ENCODE results near the gene FOSB. TPM values are rescaled to one million over a fixed set of nuclear protein-coding genes. Genes with fewer than 3 reads are reported as not detected.
A peak's percentile ranks its signal among the peaks of the same experiment; 100 is the strongest.

Gene FOSB
- total RNA-seq, 1 donor from 2014 or later, result 42.8 TPM

DNA sequence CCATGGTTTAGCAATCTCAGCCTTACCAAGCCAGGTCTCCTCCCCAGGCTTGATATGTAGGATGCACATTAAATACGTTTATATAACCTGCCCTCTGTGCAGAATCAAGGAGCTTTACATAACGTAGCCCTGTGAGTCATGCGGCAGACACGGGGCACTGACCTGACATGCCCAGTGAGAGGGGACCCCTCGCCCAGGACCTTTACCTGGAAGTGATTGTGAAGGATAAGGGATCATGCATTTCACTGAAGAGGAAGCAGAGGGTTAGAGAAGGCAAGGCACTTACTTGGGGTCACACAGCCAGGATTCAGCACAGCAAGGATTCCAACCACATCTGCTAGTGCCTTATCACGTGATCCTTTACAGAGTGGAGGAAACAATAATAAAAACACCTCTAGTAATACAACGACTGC lies 18.9 kb upstream of the FOSB start:
- no peaks in the 10 kb centered on the region for H3K27me3 ChIP-seq (ENCODE audit: control insufficient read depth in 3 of 3, insufficient read depth in 3 of 3, low read length in 3 of 3)
- H3K4me1 ChIP-seq (ENCODE audit: control insufficient read depth in 3 of 3, insufficient read depth in 3 of 3, low read length in 3 of 3), result peaks cover 19 to 34% (median 22%) of the 10 kb centered on the region in 3 donors
- H3K9ac ChIP-seq (ENCODE audit: low read depth in 1 of 3, low read length in 3 of 3), result no peak overlapping the region
- no peaks in the 10 kb centered on the region for H3K9me3 ChIP-seq (ENCODE audit: control insufficient read depth in 3 of 3, low read length in 3 of 3)
- no peak overlapping the region for H3K4me3 ChIP-seq (ENCODE audit: low read length in 3 of 3)
- H3K27ac ChIP-seq (ENCODE audit: low read depth, low read length), result no peak overlapping the region
- no peaks in the 10 kb centered on the region for H3K36me3 ChIP-seq (ENCODE audit: control insufficient read depth in 3 of 3, insufficient read depth in 3 of 3, low read length in 3 of 3)

DNA sequence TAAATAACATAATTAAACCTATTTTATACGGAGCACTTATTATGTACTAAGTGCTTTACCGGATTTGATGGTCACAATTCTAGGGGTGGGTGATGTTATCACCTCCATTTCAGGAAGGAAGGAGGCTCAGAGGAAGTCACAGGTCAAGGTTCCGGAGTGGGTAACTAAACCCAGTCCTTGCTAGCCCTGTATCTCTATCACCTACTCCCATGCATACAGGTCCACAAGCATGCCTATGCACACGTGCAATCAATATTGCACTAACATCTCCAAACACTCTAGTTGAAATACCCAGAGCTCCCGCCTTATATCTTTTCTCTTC lies 17.8 kb upstream of the FOSB start:
- no peaks in the 10 kb centered on the region for H3K9me3 ChIP-seq (ENCODE audit: control insufficient read depth in 3 of 3, low read length in 3 of 3)

DNA sequence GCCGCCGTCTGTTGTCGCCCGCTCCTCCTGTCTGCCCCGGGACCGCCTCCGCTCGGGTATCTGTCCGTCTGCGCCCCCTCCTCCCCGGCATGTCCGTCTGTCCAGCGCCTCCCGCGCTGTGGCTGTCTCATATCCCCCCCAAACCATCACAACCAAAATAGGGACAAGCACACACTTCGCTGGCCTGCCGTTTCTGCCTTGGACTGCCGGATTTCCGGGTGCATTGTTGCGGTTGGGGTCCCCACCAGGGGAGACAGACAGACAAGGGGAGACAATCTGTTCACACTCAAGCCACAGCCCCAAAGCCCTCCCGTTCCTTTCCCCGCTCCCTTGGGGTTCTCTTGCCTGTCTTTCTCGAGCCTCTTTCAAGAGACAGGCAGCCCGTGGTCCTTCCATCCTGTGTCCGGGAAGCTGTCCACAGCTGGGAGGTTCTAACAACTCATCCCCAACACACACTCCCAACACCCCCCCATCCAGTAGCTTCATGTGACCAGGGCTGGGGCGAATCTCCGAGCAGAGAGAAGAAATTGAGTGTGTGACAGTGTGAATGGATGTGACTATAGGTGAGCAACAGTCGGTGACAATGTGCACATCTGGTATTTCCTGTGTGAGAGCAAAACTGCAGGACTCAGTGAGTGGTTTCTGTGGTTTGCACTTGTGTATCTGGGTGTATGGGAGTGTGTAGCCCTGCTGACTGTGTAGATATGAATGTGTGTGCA lies 16.5 kb upstream of the FOSB start:
- Histone ChIP-seq H3K4me1 (ENCODE audit: control insufficient read depth in 3 of 3, insufficient read depth in 3 of 3, low read length in 3 of 3) (peaks cover 26 to 46% (median 30%) of the 10 kb centered on the region in 3 donors), H3K27me3 (ENCODE audit: control insufficient read depth in 3 of 3, insufficient read depth in 3 of 3, low read length in 3 of 3) (no peaks in the 10 kb centered on the region), H3K27ac (ENCODE audit: low read depth, low read length) (peak overlapping the region; percentile 81), H3K9me3 (ENCODE audit: control insufficient read depth in 3 of 3, low read length in 3 of 3) (no peaks in the 10 kb centered on the region), H3K36me3 (ENCODE audit: control insufficient read depth in 3 of 3, insufficient read depth in 3 of 3, low read length in 3 of 3) (no peaks in the 10 kb centered on the region), H3K4me3 (ENCODE audit: low read length in 3 of 3) (peak overlapping the region; percentile 75 to 80 (median 75)), H3K9ac (ENCODE audit: low read depth in 1 of 3, low read length in 3 of 3) (peak overlapping the region; percentile 69 to 82 (median 77))

More for the DNA sequence above, 17.8 kb upstream of the FOSB start:
- peaks cover 13 to 35% (median 17%) of the 10 kb centered on the region in 3 donors for H3K4me1 ChIP-seq (ENCODE audit: control insufficient read depth in 3 of 3, insufficient read depth in 3 of 3, low read length in 3 of 3)
- H3K27ac ChIP-seq (ENCODE audit: low read depth, low read length), result peak overlapping the region; percentile 65
- peak overlapping the region; percentile 64 to 73 (median 67) for H3K4me3 ChIP-seq (ENCODE audit: low read length in 3 of 3)
- H3K36me3 ChIP-seq (ENCODE audit: control insufficient read depth in 3 of 3, insufficient read depth in 3 of 3, low read length in 3 of 3), result no peaks in the 10 kb centered on the region
- no peaks in the 10 kb centered on the region for H3K27me3 ChIP-seq (ENCODE audit: control insufficient read depth in 3 of 3, insufficient read depth in 3 of 3, low read length in 3 of 3)
- peak overlapping the region; percentile 54 to 66 (median 61) for H3K9ac ChIP-seq (ENCODE audit: low read depth in 1 of 3, low read length in 3 of 3)

- no peak overlapping the region for H3K4me3 ChIP-seq (ENCODE audit: low read length in 3 of 3)
- no peaks in the 10 kb centered on the region for H3K36me3 ChIP-seq (ENCODE audit: control insufficient read depth in 3 of 3, insufficient read depth in 3 of 3, low read length in 3 of 3)
- H3K27ac ChIP-seq (ENCODE audit: low read depth, low read length), result peak overlapping the region; percentile 81
- no peak overlapping the region for H3K9ac ChIP-seq (ENCODE audit: low read depth in 1 of 3, low read length in 3 of 3)
- H3K9me3 ChIP-seq (ENCODE audit: control insufficient read depth in 3 of 3, low read length in 3 of 3), result no peaks in the 10 kb centered on the region
- no peaks in the 10 kb centered on the region for H3K27me3 ChIP-seq (ENCODE audit: control insufficient read depth in 3 of 3, insufficient read depth in 3 of 3, low read length in 3 of 3)
- peaks cover 29 to 48% (median 32%) of the 10 kb centered on the region in 3 donors for H3K4me1 ChIP-seq (ENCODE audit: control insufficient read depth in 3 of 3, insufficient read depth in 3 of 3, low read length in 3 of 3)
These were observed 15.9 kb upstream of the FOSB start for GRCh38 chr19:45451850-45452387.

- Histone ChIP-seq H3K27me3 (ENCODE audit: control insufficient read depth in 3 of 3, insufficient read depth in 3 of 3, low read length in 3 of 3) (no peaks in the 10 kb centered on the region), H3K4me1 (ENCODE audit: control insufficient read depth in 3 of 3, insufficient read depth in 3 of 3, low read length in 3 of 3) (peaks cover 24 to 38% (median 27%) of the 10 kb centered on the region in 3 donors), H3K36me3 (ENCODE audit: control insufficient read depth in 3 of 3, insufficient read depth in 3 of 3, low read length in 3 of 3) (no peaks in the 10 kb centered on the region), H3K27ac (ENCODE audit: low read depth, low read length) (peak overlapping the region; percentile 94), H3K9me3 (ENCODE audit: control insufficient read depth in 3 of 3, low read length in 3 of 3) (no peaks in the 10 kb centered on the region), H3K4me3 (ENCODE audit: low read length in 3 of 3) (peak overlapping the region in 2 of 3 donors; percentile 51 to 63), H3K9ac (ENCODE audit: low read depth in 1 of 3, low read length in 3 of 3) (peak overlapping the region; percentile 27 to 86 (median 69))
These were observed 11.9 kb upstream of the FOSB start for GRCh38 chr19:45455707-45456499.

- H3K9me3 ChIP-seq (ENCODE audit: control insufficient read depth in 3 of 3, low read length in 3 of 3), result no peaks in the 10 kb centered on the region
- H3K4me1 ChIP-seq (ENCODE audit: control insufficient read depth in 3 of 3, insufficient read depth in 3 of 3, low read length in 3 of 3), result peaks cover 19 to 33% (median 22%) of the 10 kb centered on the region in 3 donors
- no peaks in the 10 kb centered on the region for H3K36me3 ChIP-seq (ENCODE audit: control insufficient read depth in 3 of 3, insufficient read depth in 3 of 3, low read length in 3 of 3)
- peak overlapping the region in 1 of 3 donors; percentile 86 for H3K9ac ChIP-seq (ENCODE audit: low read depth in 1 of 3, low read length in 3 of 3)
- no peaks in the 10 kb centered on the region for H3K27me3 ChIP-seq (ENCODE audit: control insufficient read depth in 3 of 3, insufficient read depth in 3 of 3, low read length in 3 of 3)
- H3K4me3 ChIP-seq (ENCODE audit: low read length in 3 of 3), result peak overlapping the region in 1 of 3 donors; percentile 51
- peak overlapping the region; percentile 94 for H3K27ac ChIP-seq (ENCODE audit: low read depth, low read length)
These were observed 11.3 kb upstream of the FOSB start for GRCh38 chr19:45456500-45456815.

- no peaks in the 10 kb centered on the region for H3K27me3 ChIP-seq (ENCODE audit: control insufficient read depth in 3 of 3, insufficient read depth in 3 of 3, low read length in 3 of 3)
- H3K4me1 ChIP-seq (ENCODE audit: control insufficient read depth in 3 of 3, insufficient read depth in 3 of 3, low read length in 3 of 3), result peaks cover 15 to 30% (median 21%) of the 10 kb centered on the region in 3 donors
- no peak overlapping the region for H3K9ac ChIP-seq (ENCODE audit: low read depth in 1 of 3, low read length in 3 of 3)
- no peak overlapping the region for H3K4me3 ChIP-seq (ENCODE audit: low read length in 3 of 3)
- no peaks in the 10 kb centered on the region for H3K9me3 ChIP-seq (ENCODE audit: control insufficient read depth in 3 of 3, low read length in 3 of 3)
- H3K36me3 ChIP-seq (ENCODE audit: control insufficient read depth in 3 of 3, insufficient read depth in 3 of 3, low read length in 3 of 3), result no peaks in the 10 kb centered on the region
- no peak overlapping the region for H3K27ac ChIP-seq (ENCODE audit: low read depth, low read length)
These were observed 10.0 kb upstream of the FOSB start for GRCh38 chr19:45457776-45458175.

- Histone ChIP-seq H3K36me3 (ENCODE audit: control insufficient read depth in 3 of 3, insufficient read depth in 3 of 3, low read length in 3 of 3) (no peaks in the 10 kb centered on the region), H3K9ac (ENCODE audit: low read depth in 1 of 3, low read length in 3 of 3) (no peak overlapping the region), H3K27ac (ENCODE audit: low read depth, low read length) (no peak overlapping the region), H3K27me3 (ENCODE audit: control insufficient read depth in 3 of 3, insufficient read depth in 3 of 3, low read length in 3 of 3) (no peaks in the 10 kb centered on the region), H3K4me3 (ENCODE audit: low read length in 3 of 3) (no peak overlapping the region), H3K4me1 (ENCODE audit: control insufficient read depth in 3 of 3, insufficient read depth in 3 of 3, low read length in 3 of 3) (peaks cover 6 to 7% (median 6%) of the 10 kb centered on the region in 3 donors), H3K9me3 (ENCODE audit: control insufficient read depth in 3 of 3, low read length in 3 of 3) (no peaks in the 10 kb centered on the region)
These were observed 6.9 kb upstream of the FOSB start for GRCh38 chr19:45460807-45461347.

DNA sequence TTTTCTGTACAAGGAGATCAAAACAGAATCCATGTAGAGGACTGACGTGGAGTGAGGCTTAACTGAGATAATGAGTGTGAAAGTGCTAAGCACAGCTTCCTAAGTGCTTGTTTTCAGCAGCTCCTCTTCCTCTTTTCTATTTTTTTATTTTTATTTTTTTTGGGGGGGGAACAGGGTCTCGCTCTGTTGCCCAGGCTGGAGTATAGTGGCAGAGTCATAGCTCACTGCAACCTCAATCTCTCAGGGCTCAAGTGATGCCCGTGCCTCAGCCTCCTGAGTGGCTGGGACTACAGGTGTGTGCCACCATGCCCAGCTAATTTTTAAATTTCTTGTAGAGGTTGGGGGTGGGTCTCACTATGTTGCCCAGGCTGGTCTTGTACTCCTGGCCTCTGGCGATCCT lies 5.6 kb upstream of the FOSB start:
- Histone ChIP-seq H3K27ac (ENCODE audit: low read depth, low read length) (no peak overlapping the region), H3K36me3 (ENCODE audit: control insufficient read depth in 3 of 3, insufficient read depth in 3 of 3, low read length in 3 of 3) (no peaks in the 10 kb centered on the region), H3K9me3 (ENCODE audit: control insufficient read depth in 3 of 3, low read length in 3 of 3) (no peaks in the 10 kb centered on the region), H3K9ac (ENCODE audit: low read depth in 1 of 3, low read length in 3 of 3) (no peak overlapping the region), H3K4me3 (ENCODE audit: low read length in 3 of 3) (no peak overlapping the region), H3K27me3 (ENCODE audit: control insufficient read depth in 3 of 3, insufficient read depth in 3 of 3, low read length in 3 of 3) (no peaks in the 10 kb centered on the region), H3K4me1 (ENCODE audit: control insufficient read depth in 3 of 3, insufficient read depth in 3 of 3, low read length in 3 of 3) (peaks cover 3% of the 10 kb centered on the region in 3 donors)

GRCh38 chr19:45463241-45463640 lies 4.6 kb upstream of the FOSB start:
- Histone ChIP-seq H3K4me3 (ENCODE audit: low read length in 3 of 3) (no peak overlapping the region), H3K9ac (ENCODE audit: low read depth in 1 of 3, low read length in 3 of 3) (no peak overlapping the region), H3K27me3 (ENCODE audit: control insufficient read depth in 3 of 3, insufficient read depth in 3 of 3, low read length in 3 of 3) (no peaks in the 10 kb centered on the region), H3K9me3 (ENCODE audit: control insufficient read depth in 3 of 3, low read length in 3 of 3) (no peaks in the 10 kb centered on the region), H3K36me3 (ENCODE audit: control insufficient read depth in 3 of 3, insufficient read depth in 3 of 3, low read length in 3 of 3) (no peaks in the 10 kb centered on the region), H3K4me1 (ENCODE audit: control insufficient read depth in 3 of 3, insufficient read depth in 3 of 3, low read length in 3 of 3) (peaks cover 7 to 10% (median 9%) of the 10 kb centered on the region in 3 donors), H3K27ac (ENCODE audit: low read depth, low read length) (no peak overlapping the region)

Data from skeletal muscle tissue (tissue), 4 donors.